ENCODE results near the gene SNX1.

GRCh38 chr15:64122936-64123351 is 27.2 kb downstream of the SNX1 start:
- TF ChIP-seq, protein P1, sequence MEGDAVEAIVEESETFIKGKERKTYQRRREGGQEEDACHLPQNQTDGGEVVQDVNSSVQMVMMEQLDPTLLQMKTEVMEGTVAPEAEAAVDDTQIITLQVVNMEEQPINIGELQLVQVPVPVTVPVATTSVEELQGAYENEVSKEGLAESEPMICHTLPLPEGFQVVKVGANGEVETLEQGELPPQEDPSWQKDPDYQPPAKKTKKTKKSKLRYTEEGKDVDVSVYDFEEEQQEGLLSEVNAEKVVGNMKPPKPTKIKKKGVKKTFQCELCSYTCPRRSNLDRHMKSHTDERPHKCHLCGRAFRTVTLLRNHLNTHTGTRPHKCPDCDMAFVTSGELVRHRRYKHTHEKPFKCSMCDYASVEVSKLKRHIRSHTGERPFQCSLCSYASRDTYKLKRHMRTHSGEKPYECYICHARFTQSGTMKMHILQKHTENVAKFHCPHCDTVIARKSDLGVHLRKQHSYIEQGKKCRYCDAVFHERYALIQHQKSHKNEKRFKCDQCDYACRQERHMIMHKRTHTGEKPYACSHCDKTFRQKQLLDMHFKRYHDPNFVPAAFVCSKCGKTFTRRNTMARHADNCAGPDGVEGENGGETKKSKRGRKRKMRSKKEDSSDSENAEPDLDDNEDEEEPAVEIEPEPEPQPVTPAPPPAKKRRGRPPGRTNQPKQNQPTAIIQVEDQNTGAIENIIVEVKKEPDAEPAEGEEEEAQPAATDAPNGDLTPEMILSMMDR (optimal IDR thresholded peaks at IDR 0.05 in 1 of 3, IDR thresholded peaks at IDR 0.05 in 1 of 3, conservative IDR thresholded peaks at IDR 0.05 in 1 of 3; ENCODE audit: extremely low read depth in 1 of 3, insufficient read depth in 2 of 3, low read length in 3 of 3), result no peak
- TF ChIP-seq EZH2 (IDR thresholded peaks at IDR 0.05; ENCODE audit: low read length), result no peak

Measured in keratinocyte (primary cell).